NCI-H2196 (cell line): Measurements from ENCODE around the gene CPT1A.
A peak's percentile ranks its signal among the peaks of the same experiment; 100 is the strongest.

Experiments used
- DNase-seq: peaks from one replicate; lab custom pipeline; 2025; ENCODE audit not compliant: unreplicated experiment; lab: John Stamatoyannopoulos, UW

Gene CPT1A

DNA sequence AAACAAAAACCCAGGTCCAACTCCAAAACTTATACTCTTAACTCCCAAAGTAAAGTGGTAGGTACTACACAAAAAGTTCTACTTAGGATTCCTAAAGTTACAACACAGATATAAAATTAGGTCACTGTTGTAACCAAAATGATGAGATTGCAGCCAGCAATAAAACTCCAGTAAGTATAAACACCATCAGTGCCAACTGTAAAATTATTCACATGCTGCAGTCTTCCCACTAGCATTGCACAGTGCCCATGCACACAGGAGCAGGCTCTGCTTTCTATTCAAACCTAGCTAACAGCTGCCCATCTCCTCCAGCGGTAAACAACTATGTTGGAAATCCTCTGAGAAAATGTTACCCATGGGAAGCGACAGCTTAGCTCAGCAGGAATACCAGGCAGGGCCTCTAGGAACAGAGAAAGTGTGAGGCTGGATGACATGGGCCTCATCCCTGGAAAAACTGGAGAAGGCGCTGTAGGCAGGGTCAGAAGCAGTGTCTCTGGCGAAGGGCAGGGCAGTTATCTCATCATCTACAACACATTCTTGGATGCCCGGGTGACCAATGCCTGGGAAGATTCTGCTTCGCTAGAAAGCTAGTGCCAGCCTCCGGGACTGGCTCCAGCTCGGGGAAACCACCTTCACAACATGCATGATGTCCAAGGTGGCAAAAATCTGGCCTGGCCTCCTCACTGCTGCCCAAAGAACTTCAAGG, 9.1 kb downstream of the CPT1A start:
- no peak for DNase-seq

DNA sequence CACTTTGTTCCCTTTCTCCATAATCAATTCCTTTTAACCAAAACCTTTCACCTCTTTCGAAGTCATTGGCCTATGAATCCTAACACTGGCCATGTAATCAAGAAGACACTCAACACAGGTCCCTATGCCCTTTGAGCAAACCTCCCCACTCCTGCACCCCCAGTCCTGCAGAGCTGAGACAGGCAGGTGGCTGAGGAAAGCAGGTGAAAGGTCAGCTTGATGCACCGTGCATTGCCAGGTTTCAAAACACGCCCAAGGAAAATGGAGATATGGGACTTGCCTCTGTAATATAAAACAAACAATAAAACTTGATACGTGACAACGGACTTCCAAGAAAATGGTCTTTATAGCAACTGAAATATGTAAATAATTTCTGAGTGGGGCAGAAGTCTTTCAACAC, 10.6 kb downstream of the CPT1A start:
- DNase-seq: no peak

DNA sequence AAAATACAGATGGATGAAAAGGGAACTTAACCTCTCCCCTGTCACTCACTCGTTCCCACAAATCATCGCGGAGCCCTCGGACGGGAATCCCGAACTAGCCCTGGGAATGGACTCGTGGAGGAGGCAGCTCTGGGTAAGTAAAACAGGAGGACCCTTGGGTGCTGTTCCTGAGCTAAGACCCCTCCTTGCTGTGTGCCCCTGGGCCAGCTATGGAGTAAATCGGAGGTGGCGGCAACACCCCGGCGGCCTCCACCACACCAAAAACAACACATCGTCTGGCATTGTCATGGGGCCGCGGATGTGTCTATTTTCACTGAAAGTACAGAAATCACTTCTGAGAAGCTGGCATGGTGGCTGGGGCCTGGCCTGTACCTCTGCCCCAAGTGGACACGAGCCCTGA, 12.1 kb downstream of the CPT1A start:
- DNase-seq: no peak

- no peak for DNase-seq
These were observed 12.8 kb downstream of the CPT1A start for GRCh38 chr11:68828957-68829356.

DNA sequence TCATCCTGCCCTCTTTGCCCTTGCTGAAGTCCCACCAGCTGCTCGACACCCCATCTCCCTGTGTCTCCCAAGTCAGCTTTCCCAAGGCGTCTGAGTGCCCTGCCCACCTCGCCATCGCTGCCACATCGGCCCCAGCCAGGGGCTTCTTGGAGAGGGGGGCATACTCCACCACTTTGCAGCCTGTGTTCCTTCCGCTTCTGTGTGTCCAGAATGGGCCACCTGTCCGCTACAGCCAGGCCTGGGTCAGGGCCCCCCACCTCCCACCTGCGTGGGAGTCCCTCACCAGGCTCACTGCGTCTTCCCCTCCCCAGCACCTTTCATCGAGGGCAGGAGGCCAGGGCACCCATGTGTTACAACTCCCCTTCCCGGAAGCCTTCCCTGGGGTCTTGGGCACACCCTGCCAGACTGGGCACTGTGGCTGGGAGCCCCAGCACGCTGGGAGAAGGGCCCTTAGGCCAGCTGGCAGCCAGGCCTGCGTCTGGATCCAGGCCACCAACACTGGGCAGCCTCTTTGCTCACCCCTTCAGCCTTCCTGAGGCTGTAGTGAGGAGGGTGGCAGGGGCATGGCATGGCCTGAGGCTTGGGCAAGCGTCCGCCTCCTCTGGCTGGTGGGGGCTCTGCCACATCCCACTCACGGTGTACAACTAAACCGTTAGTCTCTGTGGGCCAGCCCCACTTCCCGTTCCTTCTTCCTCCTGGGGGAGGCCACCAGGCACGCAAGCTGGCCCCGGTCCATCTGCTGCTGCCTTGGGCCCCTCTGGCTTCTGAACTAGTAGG, 13.4 kb downstream of the CPT1A start:
- DNase-seq: no peak

- DNase-seq: no peak
These were observed 14.0 kb downstream of the CPT1A start for GRCh38 chr11:68827733-68828132.

DNA sequence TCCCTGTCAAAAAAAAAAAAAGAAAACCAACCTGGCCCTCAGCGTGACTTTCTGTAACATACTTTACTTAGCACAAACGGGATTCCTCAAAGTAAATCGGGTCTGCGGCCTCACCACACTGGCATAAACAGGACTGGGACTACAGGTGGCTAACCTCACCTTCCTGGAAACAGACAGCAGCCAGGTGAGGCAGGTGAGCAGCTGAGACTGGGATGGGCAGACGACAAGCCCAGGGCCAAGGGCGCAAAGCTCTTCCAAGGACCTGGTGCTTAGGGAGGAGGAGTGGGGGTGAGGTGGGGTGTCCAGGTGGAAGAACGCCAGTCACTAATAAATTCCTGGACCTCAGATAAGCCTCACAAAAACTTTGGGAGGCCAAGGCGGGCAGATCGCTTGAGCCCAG, 15.0 kb downstream of the CPT1A start:
- no peak for DNase-seq

DNA sequence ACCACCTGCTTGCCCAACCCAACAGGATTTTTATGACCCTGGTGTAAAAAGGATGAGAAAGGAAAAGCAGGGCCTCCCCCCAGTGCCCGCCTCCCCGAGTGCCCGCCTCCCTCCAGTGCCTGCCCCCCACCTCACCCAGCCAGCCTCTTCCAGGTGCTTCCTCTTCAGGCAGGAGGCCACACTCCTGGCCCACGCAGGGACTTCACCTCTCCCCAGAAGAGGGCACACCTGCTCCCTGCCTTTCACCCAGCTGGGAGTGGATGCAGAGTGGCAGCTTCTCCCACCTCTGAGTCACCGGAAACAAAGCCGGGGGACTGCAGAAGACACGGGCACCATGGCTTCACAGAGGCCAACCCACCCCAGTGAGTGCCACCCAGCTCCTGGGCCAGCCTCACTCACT, 16.1 kb downstream of the CPT1A start:
- DNase-seq: peak; percentile 12

- no peak for DNase-seq
These were observed 19.2 kb downstream of the CPT1A start for GRCh38 chr11:68822546-68822945.

GRCh38 chr11:68821670-68822069, 20.0 kb downstream of the CPT1A start:
- DNase-seq: no peak

GRCh38 chr11:68819362-68819761, 22.4 kb downstream of the CPT1A start:
- no peak for DNase-seq

GRCh38 chr11:68818181-68818580, 23.5 kb downstream of the CPT1A start:
- DNase-seq: no peak

DNA sequence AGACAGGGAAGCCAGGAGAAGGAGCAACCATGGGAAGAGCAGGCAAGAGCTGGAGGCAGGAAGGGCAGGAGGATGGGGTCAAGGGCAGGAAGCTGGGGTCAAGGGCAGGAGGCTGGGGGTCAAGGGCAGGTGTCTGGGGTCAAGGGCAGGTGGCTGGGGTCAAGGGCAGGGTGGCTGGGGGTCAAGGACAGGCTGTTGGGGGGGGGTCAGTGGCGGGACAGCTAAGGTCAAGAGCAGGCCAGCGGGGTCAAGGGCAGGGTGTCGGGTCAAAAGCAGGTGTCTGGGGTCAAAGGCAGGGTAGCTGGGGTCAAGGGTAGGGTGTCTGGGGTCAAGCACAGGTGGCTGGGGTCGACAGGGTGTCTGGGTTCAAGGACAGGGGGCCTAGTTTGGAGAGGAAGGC, 24.2 kb downstream of the CPT1A start:
- no peak for DNase-seq

DNA sequence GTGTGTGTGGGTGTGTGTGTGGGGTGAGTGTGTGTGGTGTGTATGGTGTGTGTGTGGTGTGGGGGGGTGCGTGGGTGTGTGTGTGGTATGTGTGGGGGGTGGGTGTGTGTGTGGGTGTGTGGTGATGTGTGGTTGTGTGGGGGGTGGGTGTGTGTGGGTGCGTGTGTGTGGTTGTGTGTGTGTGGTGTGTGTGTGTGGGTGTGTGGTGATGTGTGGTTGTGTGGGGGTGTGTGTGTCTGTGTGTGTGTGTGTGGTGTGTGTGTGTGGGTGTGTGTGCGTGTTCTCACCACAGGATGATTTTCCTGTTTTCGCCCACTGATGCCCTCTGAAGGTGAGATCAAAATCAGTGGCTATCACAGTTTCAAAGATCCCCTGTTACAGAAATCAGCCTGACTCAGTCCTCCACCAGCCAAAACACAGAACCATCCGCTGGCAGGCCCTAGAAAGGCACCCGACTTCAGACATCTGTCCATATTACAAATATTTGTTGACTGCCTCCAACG, 24.7 kb downstream of the CPT1A start:
- no peak for DNase-seq

- DNase-seq: no peak
These were observed 25.4 kb downstream of the CPT1A start for GRCh38 chr11:68816251-68816776.

DNA sequence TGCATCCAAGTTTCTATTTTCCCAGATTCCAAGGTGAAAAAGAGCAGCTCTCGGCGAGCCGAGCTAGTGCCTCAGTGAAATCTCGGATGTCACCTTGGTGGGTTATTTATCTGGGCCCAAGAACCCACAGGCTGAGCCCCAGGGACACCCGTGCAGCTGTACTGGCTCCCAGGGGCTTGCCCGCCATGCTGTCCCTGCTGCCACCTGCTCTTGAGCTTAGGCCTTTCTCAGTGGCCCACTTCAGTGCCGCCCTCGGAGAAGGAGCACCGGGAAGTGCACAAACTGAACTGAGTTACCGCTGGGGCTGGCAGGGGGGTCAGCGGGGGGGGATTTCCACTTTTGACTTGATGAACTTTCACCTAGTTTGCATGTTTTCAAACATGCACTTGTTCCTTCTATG, 27.9 kb downstream of the CPT1A start:
- no peak for DNase-seq

DNA sequence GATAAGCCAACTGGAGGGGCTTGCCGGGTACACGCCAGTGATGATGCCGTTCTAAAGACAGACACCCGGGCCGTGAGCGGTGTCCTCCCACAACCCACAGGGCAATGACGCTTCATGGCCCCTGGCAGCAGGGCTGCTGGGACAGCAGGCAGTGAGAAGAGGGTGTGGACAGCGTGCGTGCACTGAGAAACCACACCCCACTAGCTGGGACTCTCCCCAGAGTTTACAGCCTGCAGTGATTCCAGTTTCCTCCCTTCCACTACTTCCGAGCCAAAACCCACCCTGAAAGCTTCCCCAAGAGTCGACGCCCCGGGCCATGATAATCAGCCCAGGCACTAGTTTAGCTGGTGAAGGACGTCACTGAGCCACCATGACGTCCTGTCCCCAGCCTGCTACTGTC, 29.2 kb downstream of the CPT1A start:
- no peak for DNase-seq

DNA sequence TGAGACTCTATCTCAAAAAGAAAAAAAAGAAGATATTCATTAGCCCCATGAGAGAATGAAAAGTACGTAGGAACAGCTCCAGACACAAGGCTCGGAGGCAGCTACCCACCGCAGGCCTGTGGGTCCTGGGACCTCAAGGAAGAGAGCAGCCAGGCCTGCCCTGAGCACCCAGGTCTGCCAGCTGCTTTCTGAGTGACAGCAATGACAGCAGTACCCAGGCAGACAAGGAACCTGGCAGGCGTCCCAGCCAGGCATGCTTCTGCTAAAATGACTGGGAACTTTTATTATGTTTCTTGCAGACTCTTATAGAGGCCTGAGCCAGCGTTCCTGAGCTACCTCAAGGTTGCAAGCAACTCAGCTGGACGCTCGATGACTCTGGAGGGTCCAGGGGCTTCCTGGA, 31.6 kb downstream of the CPT1A start:
- no peak for DNase-seq

GRCh38 chr11:68809506-68809905, 32.2 kb downstream of the CPT1A start:
- DNase-seq: no peak

- DNase-seq: no peak
These were observed 32.9 kb downstream of the CPT1A start for GRCh38 chr11:68808787-68809186.

GRCh38 chr11:68806931-68807844, 34.5 kb downstream of the CPT1A start:
- DNase-seq: no peak
